GM19452 (cell line): ENCODE results near the gene GALNT17.

Experiments used
- ATAC-seq: cut with Tn5 transposase; IDR thresholded peaks from one replicate; pipeline ENCODE4 v1.9.1; 2021; ENCODE audit not compliant: unreplicated experiment

GALNT17 gene

GRCh38 chr7:71443191-71443530 lies 311.2 kb downstream of the GALNT17 start:
- ATAC-seq, result no peak

DNA sequence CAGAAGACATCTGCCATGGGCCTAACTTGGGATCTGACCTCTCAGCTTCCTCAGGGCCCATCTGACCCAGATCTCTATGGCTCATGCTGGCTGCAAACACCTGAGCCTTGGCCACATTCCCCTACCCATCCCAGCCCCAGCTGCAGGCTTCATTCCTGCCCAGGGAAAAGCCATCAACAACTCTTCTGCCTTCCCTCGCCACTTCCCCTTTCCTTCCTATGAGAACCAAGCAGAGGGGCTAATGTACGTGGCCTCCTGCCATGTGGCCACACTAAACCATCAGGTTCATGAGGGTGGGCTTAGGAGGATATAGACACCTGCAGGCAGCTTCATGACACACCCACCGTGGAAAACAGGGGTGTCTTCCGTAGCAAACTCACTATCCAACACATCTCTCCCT lies 312.2 kb downstream of the GALNT17 start:
- ATAC-seq, result no peak

DNA sequence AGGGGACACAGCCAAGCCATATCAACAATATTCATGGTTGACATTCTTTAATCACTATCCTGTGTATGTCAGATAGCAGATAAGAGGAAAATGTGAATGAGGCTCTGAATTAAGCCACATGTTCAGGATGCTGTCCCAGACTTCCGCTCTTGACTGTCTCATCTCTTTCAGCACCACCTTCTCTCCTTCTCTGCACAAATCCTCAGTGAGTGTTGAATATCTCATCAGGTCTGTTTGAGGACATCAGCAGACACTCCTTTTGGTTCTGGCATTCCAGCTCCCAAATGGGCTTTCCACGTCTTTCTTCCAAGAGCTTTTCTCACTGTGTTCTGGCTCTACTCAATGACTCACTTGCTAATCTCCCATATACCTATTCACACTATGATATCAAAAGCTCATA lies 321.7 kb downstream of the GALNT17 start:
- ATAC-seq, result no peak

DNA sequence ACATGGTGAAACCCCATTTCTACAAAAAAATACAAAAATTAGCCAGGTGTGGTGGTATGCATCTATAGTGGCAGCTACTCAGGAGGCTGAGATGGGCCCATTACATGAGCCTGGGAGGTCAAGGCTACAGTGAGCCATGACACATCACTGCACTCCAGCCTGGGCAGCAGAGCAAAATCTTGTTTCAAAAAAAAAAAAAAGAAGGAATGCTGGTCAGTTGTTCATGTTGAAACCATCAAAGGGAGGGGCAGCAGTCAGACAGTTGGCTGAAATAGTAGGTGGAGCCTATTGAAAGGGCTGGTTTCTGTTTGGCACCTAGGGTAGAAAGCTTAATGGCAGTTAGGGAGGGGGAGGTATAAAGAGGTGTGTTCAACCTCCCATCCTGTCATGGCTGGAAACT lies 323.0 kb downstream of the GALNT17 start:
- no peak for ATAC-seq

GRCh38 chr7:71457021-71457420 lies 325.1 kb downstream of the GALNT17 start:
- no peak for ATAC-seq

DNA sequence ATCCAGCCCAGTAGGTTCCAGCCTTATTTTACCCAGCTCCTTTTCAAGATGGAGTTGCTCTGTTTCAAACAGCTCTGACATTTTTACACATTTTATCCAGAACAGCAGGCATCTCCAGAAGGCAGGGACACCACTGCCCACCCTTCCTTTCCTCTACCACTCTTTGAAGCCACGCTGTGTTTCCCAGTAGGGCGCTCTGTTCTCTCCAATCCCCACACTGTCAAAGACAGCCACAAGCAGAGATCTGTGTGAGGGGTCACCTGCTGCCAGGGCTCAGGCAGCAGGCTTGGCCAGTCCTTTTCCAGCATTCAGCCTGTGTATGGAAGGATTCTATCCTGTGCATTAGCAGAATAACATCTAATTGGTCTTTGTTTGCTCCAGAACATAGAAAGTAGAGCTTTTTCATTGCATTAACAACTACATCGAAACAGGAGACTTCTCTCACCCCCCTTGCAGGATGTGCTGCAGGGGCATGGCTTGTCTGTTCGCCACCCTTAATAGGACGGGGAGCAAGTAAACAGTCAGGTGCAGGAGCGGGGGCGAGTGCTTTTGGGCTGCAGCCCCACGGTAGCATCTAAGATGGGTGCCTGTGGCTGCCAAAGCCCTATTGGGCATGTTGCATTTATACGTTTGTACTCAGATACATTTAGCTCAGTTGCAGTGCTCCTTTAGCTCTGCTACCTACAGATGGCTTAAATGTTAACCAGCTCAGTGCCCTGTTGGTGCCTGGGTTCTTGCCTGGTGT lies 326.1 kb downstream of the GALNT17 start:
- no peak for ATAC-seq

GRCh38 chr7:71459132-71459531 lies 327.2 kb downstream of the GALNT17 start:
- ATAC-seq, result no peak

DNA sequence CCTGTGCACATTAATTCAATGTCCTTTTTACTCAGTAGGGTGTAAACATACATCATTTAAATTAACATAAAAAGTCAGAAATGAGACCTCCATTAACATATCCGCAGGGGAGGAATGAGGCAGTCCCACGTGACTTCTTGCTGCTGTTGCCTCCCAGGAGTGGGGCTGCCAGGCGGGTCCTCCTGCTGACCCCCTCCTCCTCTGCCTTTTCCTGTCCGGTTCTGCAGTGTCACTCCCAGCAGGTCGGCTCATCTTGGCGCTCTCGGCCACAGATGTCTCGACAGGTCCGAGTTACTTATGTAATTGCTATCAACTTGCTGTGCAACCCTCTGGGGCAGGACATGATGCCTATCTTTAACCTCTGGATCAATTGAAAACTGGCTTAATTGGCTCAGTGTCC lies 329.6 kb downstream of the GALNT17 start:
- no peak for ATAC-seq

GRCh38 chr7:71465741-71466189 lies 333.8 kb downstream of the GALNT17 start:
- no peak for ATAC-seq

GRCh38 chr7:71466448-71467145 lies 334.7 kb downstream of the GALNT17 start:
- no peak for ATAC-seq

GRCh38 chr7:71470326-71470725 lies 338.4 kb downstream of the GALNT17 start:
- no peak for ATAC-seq

GRCh38 chr7:71470830-71471229 lies 338.9 kb downstream of the GALNT17 start:
- ATAC-seq, result no peak

DNA sequence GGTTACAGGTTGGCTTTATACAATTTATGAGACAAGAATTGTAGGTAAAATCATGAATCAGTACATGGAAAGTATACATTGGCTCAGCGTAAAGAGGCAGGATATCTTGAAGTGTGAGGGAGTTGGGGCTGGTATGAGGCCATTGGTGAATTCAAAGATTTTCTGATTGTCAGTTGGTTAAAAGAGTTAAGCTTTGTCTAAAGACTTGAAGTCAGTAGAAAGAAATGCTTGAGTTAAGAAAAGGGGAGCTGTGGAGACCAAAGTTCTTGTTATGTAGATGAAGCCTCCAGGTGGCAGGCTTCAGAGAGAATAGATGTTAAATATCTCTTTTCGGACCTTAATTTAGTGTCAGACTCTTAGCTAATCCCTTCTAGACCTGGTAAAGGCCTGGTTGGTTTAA lies 341.0 kb downstream of the GALNT17 start:
- ATAC-seq, result no peak

- ATAC-seq, result no peak
Measured at GRCh38 chr7:71473366-71473967, 341.5 kb downstream of the GALNT17 start.

DNA sequence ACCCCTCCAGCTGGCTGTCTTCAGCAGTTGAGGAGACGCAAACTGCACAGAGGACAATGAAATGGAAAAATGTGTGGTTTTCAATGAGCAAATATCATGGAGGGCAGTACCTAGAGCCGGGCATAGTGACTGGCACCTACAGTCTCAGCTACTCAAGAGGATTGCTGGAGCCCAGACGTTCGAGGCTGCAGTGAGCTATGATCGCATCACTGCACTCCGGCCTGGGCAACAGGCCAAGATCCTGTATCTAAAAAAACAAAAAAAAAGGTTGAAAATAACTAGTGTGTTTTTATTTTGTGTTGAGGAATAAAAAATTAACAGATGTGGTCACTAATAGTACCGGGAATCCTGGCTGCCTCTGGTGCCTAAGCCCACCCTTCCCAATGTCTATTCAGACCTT lies 345.5 kb downstream of the GALNT17 start:
- ATAC-seq, result no peak

- no peak for ATAC-seq
Measured at GRCh38 chr7:71479231-71479630, 347.3 kb downstream of the GALNT17 start.

- no peak for ATAC-seq
Measured at GRCh38 chr7:71480791-71481190, 348.8 kb downstream of the GALNT17 start.

GRCh38 chr7:71482284-71482683 lies 350.3 kb downstream of the GALNT17 start:
- ATAC-seq, result no peak

- no peak for ATAC-seq
Measured at GRCh38 chr7:71484380-71484779, 352.4 kb downstream of the GALNT17 start.

DNA sequence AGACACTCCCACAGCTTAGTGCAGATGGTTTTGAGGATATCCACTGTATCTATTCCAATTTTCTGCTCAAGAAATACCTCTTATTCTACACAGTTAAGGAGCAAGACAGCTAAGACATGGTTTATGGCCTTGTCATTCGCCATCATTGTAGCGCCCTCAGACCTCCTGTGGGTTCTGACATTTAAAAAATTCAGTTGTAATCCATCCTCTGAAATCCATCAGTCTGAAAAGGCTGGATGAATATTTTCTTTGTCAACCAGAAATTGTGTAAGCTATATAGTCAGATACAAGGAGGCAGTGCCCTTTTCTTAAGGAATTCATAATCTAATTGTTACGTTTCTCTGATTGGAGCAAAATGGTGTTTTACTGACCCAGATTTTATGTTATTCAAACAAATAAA lies 353.6 kb downstream of the GALNT17 start:
- no peak for ATAC-seq

- ATAC-seq, result no peak
Measured at GRCh38 chr7:71486414-71486813, 354.5 kb downstream of the GALNT17 start.
